Airway epithelial cell (primary cell): ENCODE data around the gene VSIG10. TPM values are rescaled to one million over a fixed set of nuclear protein-coding genes. Genes with fewer than 3 reads are reported as not detected.

Experiments
- total RNA-seq: library from RNA; depleted of rRNA; stranded (reverse); fragments of >200 nt; gene quantifications from 2 replicates; pipeline ENCODE4 v1.2.3, GENCODE V29; 2015

Gene VSIG10
- 7.1 and 9.9 TPM in 2 replicates for total RNA-seq

GRCh38 chr12:118103601-118104382 is at the start of gene VSIG10:
TSS of gene VSIG10 (minus strand) at chr12:118104011. CDS start at chr12:118103671, 340 bp downstream.

GRCh38 chr12:118135788-118136558 is 32.2 kb upstream of the VSIG10 start, which contains the start of gene PEBP1:
TSS of gene PEBP1 (plus strand) at chr12:118136124. CDS start at chr12:118136210, 86 bp downstream.

GRCh38 chr12:118061011-118061872 is 42.6 kb downstream of the VSIG10 start, which contains the start of gene WSB2:
TSS of gene WSB2 (minus strand) at chr12:118061179. CDS start at chr12:118061048, 131 bp downstream.

GRCh38 chr12:118016424-118017264 is 87.2 kb downstream of the VSIG10 start, which contains the start of gene RFC5:
TSS of gene RFC5 (plus strand) at chr12:118016703. CDS start at chr12:118016828, 125 bp downstream.

Other genes with a start within 250 kb of the VSIG10 start
- not detected in 2 replicates for gene KSR2, start 135.0 kb downstream of the VSIG10 start, total RNA-seq
- gene RFC5, start 87.3 kb downstream of the VSIG10 start, total RNA-seq = 20.7 and 29.3 TPM in 2 replicates
- 73.9 and 83.2 TPM in 2 replicates for gene WSB2, start 42.8 kb downstream of the VSIG10 start, total RNA-seq
- 297 and 327 TPM in 2 replicates for gene PEBP1, start 32.1 kb upstream of the VSIG10 start, total RNA-seq